MCF 10A (cell line): ENCODE measurements around the gene PDZRN3. TPM values are rescaled to one million over a fixed set of nuclear protein-coding genes. Genes with fewer than 3 reads are reported as not detected.

Experiments used
- BruUV-seq: library from RNA; stranded (reverse); fragments of 400-500 nt; replicated peaks from 2 replicates; lab custom pipeline; 2021; lab: Mats Ljungman, UMichigan
- CTCF ChIA-PET: fragments of 300-600 bp; sonication (Branson Sonifier 250); formaldehyde crosslinking; extraction: SDS; loops from one replicate; lab custom pipeline; 2021; ENCODE audit warnings: antibody characterized with exemption, inconsistent platforms; lab: Yijun Ruan, JAX
- POLR2A ChIA-PET: fragments of 300-600, 350-650 bp; sonication (Branson Sonifier 250); formaldehyde crosslinking; extraction: SDS; loops from one replicate; lab custom pipeline; 2020; ENCODE audit warnings: antibody characterized with exemption, inconsistent platforms; lab: Yijun Ruan, JAX
- DNase-seq: peaks from one replicate; pipeline ENCODE4 v3.0.0-alpha.2; 2018; ENCODE audit not compliant: unreplicated experiment
- H3K27ac Mint-ChIP-seq: one replicate; pipeline ENCODE4 v1.8.0; 2022; ENCODE audit warnings: mild to moderate bottlenecking, low read depth, mixed read lengths; ENCODE audit not compliant: unreplicated experiment
- H3K27me3 Mint-ChIP-seq: one replicate; pipeline ENCODE4 v1.8.0; 2022; ENCODE audit warnings: mixed read lengths; ENCODE audit not compliant: insufficient read depth, unreplicated experiment
- H3K36me3 Mint-ChIP-seq: one replicate; pipeline ENCODE4 v1.8.0; 2022; ENCODE audit warnings: mild to moderate bottlenecking, moderate library complexity, mixed read lengths; ENCODE audit not compliant: insufficient read depth, unreplicated experiment
- H3K4me1 Mint-ChIP-seq: one replicate; pipeline ENCODE4 v1.8.0; 2022; ENCODE audit warnings: mixed read lengths; ENCODE audit not compliant: insufficient read depth, unreplicated experiment
- H3K4me3 Mint-ChIP-seq: one replicate; pipeline ENCODE4 v1.8.0; 2022; ENCODE audit warnings: mild to moderate bottlenecking, moderate library complexity, mixed read lengths; ENCODE audit not compliant: unreplicated experiment
- H3K9me3 Mint-ChIP-seq: one replicate; pipeline ENCODE4 v1.8.0; 2022; ENCODE audit warnings: mixed read lengths; ENCODE audit not compliant: unreplicated experiment
- CTCF ChIP-seq: fragments of 200-600 bp; IDR thresholded peaks from one replicate; pipeline ENCODE4 v1.8.0; 2022; ENCODE audit warnings: antibody characterized with exemption, mild to moderate bottlenecking; ENCODE audit not compliant: unreplicated experiment
- intact Hi-C: fragments of 100-400 bp; cut with micrococcal nuclease; formaldehyde crosslinking; loops from 2 replicates; pipeline ENCODE4 v1.14.1; 2022
- total RNA-seq: library from RNA; stranded (reverse); gene quantifications from 2 replicates; pipeline ENCODE4 v1.2.3, GENCODE V29; 2022

PDZRN3 gene
- total RNA-seq, 1 experiment from 2014 or later = not detected

- ChIA-PET POLR2A (no interaction called here), CTCF (no interaction called here)
- no peak for DNase-seq
- no peak overlapping the region for H3K4me3 Mint-ChIP-seq
- H3K27me3 Mint-ChIP-seq = no peaks in the 10 kb centered on the region
- no peak for TF ChIP-seq CTCF
- H3K27ac Mint-ChIP-seq = no peak overlapping the region
- H3K36me3 Mint-ChIP-seq = no peaks in the 10 kb centered on the region
- no peaks in the 10 kb centered on the region for H3K4me1 Mint-ChIP-seq
- intact Hi-C loops = no loop called here
- H3K9me3 Mint-ChIP-seq = no peaks in the 10 kb centered on the region
- BruUV-seq = no TSS peak
These were observed 1.4 kb upstream of the PDZRN3 start for GRCh38 chr3:73626106-73626505.

- POLR2A ChIA-PET = no interaction called here
- TF ChIP-seq CTCF = no peak
- no peak overlapping the region for H3K27ac Mint-ChIP-seq
- no peak for DNase-seq
- H3K4me1 Mint-ChIP-seq = no peaks in the 10 kb centered on the region
- H3K4me3 Mint-ChIP-seq = peak overlapping the region; percentile 63
- no peaks in the 10 kb centered on the region for H3K36me3 Mint-ChIP-seq
- H3K9me3 Mint-ChIP-seq = no peaks in the 10 kb centered on the region
- no TSS peak for BruUV-seq
- CTCF ChIA-PET = interaction anchor here (0.9 kb wide), 1 partner anchor 121 kb away, joined by 3 read pairs; no protein-coding TSS in a partner anchor
- no peaks in the 10 kb centered on the region for H3K27me3 Mint-ChIP-seq
- intact Hi-C loops = no loop called here
These were observed 522 bp downstream of the PDZRN3 start for GRCh38 chr3:73624017-73624820.

- intact Hi-C loops = no loop called here
- H3K4me1 Mint-ChIP-seq = no peaks in the 10 kb centered on the region
These were observed 1.4 kb downstream of the PDZRN3 start for GRCh38 chr3:73623346-73623745.

More at GRCh38 chr3:73623346-73623745, 1.4 kb downstream of the PDZRN3 start:
- Mint-ChIP-seq H3K27me3 (no peaks in the 10 kb centered on the region), H3K4me3 (no peak overlapping the region), H3K27ac (no peak overlapping the region), H3K36me3 (no peaks in the 10 kb centered on the region), H3K9me3 (no peaks in the 10 kb centered on the region)
- DNase-seq = no peak
- no peak for TF ChIP-seq CTCF
- CTCF ChIA-PET = interaction anchor here (0.9 kb wide), 1 partner anchor 120 kb away, joined by 3 read pairs; no protein-coding TSS in a partner anchor
- POLR2A ChIA-PET = no interaction called here
- BruUV-seq = no TSS peak
